ENCODE results near the gene MLPH.

DNA sequence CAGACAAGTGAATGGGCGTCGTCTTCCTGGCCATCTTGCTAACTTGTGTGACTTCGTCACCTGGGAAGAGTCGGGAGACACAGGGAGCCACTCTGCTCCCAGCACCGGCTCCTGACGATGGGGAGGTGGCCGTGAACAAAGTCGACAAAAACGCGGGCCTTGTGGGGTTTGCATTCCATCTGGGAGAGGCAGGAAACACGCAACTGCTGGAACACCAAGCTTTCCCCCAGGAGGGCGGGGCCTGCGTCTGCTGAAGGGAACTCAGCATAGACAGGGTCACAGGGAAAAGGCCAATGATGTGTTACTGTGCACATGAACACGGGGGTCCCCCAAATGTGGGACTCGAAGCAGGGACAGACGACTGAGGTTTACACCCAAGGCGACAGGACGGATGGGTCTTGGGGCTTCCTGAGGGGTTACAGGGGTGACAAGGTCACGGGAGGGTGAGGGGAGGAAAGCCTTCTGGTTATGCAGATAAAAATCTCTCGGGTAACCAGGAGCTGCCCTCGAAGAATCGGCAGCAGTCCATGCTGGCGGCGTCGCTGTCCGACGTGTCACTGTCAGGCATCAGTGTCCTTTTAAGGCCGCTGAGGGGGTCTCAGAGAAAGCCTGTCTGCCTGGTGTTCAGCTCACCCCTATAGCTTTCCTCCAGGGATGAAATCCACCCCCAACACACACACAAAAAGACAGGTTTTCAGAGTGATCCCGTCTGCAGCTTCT, 51.1 kb downstream of the MLPH start:
- TF ChIP-seq, protein P1, sequence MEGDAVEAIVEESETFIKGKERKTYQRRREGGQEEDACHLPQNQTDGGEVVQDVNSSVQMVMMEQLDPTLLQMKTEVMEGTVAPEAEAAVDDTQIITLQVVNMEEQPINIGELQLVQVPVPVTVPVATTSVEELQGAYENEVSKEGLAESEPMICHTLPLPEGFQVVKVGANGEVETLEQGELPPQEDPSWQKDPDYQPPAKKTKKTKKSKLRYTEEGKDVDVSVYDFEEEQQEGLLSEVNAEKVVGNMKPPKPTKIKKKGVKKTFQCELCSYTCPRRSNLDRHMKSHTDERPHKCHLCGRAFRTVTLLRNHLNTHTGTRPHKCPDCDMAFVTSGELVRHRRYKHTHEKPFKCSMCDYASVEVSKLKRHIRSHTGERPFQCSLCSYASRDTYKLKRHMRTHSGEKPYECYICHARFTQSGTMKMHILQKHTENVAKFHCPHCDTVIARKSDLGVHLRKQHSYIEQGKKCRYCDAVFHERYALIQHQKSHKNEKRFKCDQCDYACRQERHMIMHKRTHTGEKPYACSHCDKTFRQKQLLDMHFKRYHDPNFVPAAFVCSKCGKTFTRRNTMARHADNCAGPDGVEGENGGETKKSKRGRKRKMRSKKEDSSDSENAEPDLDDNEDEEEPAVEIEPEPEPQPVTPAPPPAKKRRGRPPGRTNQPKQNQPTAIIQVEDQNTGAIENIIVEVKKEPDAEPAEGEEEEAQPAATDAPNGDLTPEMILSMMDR (IDR thresholded peaks at IDR 0.05), result no peak
- TF ChIP-seq EZH2 (IDR thresholded peaks at IDR 0.05), result no peak

All from neural progenitor cell (in vitro differentiated cells).